ENCODE data around the gene ZFAND4.

DNA sequence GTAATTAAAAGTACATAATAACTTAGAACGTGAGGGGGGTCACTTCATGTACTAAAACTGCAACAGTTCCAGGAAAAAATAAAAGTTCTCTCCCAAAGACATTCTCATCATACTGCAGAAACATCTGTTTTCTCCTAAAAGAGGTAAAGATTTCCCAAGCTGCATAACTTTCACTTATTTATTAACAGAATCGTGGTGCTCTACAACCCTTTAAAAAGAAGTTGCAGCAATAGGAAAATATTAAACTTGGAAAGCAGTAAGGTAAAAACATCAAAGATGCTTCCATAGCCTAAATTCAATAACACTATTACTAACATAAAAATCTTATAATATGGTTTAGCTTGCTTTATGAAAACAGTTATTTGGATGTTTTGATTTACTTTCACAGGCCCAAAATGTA lies 23.3 kb downstream of the ZFAND4 start:
- TF ChIP-seq, protein P1, sequence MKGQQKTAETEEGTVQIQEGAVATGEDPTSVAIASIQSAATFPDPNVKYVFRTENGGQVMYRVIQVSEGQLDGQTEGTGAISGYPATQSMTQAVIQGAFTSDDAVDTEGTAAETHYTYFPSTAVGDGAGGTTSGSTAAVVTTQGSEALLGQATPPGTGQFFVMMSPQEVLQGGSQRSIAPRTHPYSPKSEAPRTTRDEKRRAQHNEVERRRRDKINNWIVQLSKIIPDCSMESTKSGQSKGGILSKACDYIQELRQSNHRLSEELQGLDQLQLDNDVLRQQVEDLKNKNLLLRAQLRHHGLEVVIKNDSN (IDR thresholded peaks at IDR 0.05): no peak
- TF ChIP-seq TAF1 (IDR thresholded peaks at IDR 0.05; ENCODE audit: low read depth) (no peak), RAD21 (IDR thresholded peaks at IDR 0.05; ENCODE audit: low read depth) (no peak), CEBPB (IDR thresholded peaks at IDR 0.05) (no peak), FOXM1 (IDR thresholded peaks at IDR 0.05; ENCODE audit: borderline replicate concordance, low read depth) (no peak), YY1 (IDR thresholded peaks at IDR 0.05; ENCODE audit: low read depth) (no peak), EP300 (IDR thresholded peaks at IDR 0.05; ENCODE audit: borderline replicate concordance) (no peak), EGR1 (IDR thresholded peaks at IDR 0.05) (no peak), TEAD4 (IDR thresholded peaks at IDR 0.05) (no peak), ZBTB7A (IDR thresholded peaks at IDR 0.05; ENCODE audit: low read depth) (no peak), NFIC (IDR thresholded peaks at IDR 0.05) (no peak)
- TF ChIP-seq, protein P2, sequence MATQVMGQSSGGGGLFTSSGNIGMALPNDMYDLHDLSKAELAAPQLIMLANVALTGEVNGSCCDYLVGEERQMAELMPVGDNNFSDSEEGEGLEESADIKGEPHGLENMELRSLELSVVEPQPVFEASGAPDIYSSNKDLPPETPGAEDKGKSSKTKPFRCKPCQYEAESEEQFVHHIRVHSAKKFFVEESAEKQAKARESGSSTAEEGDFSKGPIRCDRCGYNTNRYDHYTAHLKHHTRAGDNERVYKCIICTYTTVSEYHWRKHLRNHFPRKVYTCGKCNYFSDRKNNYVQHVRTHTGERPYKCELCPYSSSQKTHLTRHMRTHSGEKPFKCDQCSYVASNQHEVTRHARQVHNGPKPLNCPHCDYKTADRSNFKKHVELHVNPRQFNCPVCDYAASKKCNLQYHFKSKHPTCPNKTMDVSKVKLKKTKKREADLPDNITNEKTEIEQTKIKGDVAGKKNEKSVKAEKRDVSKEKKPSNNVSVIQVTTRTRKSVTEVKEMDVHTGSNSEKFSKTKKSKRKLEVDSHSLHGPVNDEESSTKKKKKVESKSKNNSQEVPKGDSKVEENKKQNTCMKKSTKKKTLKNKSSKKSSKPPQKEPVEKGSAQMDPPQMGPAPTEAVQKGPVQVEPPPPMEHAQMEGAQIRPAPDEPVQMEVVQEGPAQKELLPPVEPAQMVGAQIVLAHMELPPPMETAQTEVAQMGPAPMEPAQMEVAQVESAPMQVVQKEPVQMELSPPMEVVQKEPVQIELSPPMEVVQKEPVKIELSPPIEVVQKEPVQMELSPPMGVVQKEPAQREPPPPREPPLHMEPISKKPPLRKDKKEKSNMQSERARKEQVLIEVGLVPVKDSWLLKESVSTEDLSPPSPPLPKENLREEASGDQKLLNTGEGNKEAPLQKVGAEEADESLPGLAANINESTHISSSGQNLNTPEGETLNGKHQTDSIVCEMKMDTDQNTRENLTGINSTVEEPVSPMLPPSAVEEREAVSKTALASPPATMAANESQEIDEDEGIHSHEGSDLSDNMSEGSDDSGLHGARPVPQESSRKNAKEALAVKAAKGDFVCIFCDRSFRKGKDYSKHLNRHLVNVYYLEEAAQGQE (IDR thresholded peaks at IDR 0.05; ENCODE audit: low read depth): no peak
- TF ChIP-seq, protein P3, sequence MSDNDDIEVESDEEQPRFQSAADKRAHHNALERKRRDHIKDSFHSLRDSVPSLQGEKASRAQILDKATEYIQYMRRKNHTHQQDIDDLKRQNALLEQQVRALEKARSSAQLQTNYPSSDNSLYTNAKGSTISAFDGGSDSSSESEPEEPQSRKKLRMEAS (IDR thresholded peaks at IDR 0.05): no peak

Measured in Ishikawa (cell line).